BJ (cell line): Measurements from ENCODE around the gene COX20. TPM values are rescaled to one million over a fixed set of nuclear protein-coding genes. Genes with fewer than 3 reads are reported as not detected.

ENCODE experiments used
- CTCF ChIA-PET: fragments of 350-600 bp; formaldehyde crosslinking; extraction: SDS; loops from one replicate; lab custom pipeline; 2021; ENCODE audit warnings: antibody characterized with exemption, inconsistent platforms; lab: Yijun Ruan, JAX
- POLR2A ChIA-PET: fragments of 300-600 bp; sonication (Branson Sonifier 250); formaldehyde crosslinking; extraction: SDS; loops from one replicate; lab custom pipeline; 2021; ENCODE audit warnings: antibody characterized with exemption; lab: Charles Lee
- DNase-seq: peaks from one replicate; pipeline ENCODE4 v3.0.0-alpha.2; 2011; ENCODE audit warnings: low read depth
- H3K27me3 ChIP-seq: 2 replicates; pipeline ENCODE4 v1.6.0; 2011; ENCODE audit warnings: low read length; ENCODE audit not compliant: control insufficient read depth, insufficient read depth
- H3K36me3 ChIP-seq: 2 replicates; pipeline ENCODE4 v1.5.1; 2011; ENCODE audit warnings: low read length; ENCODE audit not compliant: control insufficient read depth, insufficient read depth
- H3K4me3 ChIP-seq: 2 replicates; pipeline ENCODE4 v1.5.1; 2011; ENCODE audit warnings: low read depth, mild to moderate bottlenecking, control low read depth, low read length
- CTCF ChIP-seq: IDR thresholded peaks from 2 replicates; pipeline ENCODE4 v1.5.1; 2011; ENCODE audit warnings: low read depth, mild to moderate bottlenecking, control low read depth, inconsistent platforms, low read length, moderate library complexity; ENCODE audit not compliant: insufficient read depth
- polyA plus RNA-seq: library from polyadenylated mRNA; depleted of rRNA; stranded (reverse); fragments of >200 nt; gene quantifications from 2 replicates; pipeline ENCODE4 v1.2.3, GENCODE V29; 2011

Gene COX20
- polyA plus RNA-seq, 1 experiment, result 12.1 TPM

GRCh38 chr1:244810221-244810620 is 25.2 kb upstream of the COX20 start:
- no peaks in the 10 kb centered on the region for H3K36me3 ChIP-seq
- H3K27me3 ChIP-seq, result peaks cover 5% of the 10 kb centered on the region; the same call in 1 of the 2 replicates
- ChIA-PET CTCF (no interaction called here), POLR2A (no interaction called here)
- DNase-seq, result no peak
- TF ChIP-seq CTCF, result no peak
- H3K4me3 ChIP-seq, result no peak overlapping the region

- POLR2A ChIA-PET, result no interaction called here
- Histone ChIP-seq H3K27me3 (peaks cover 5% of the 10 kb centered on the region), H3K36me3 (no peaks in the 10 kb centered on the region), H3K4me3 (no peak overlapping the region)
- no peak for DNase-seq
- CTCF ChIA-PET, result interaction anchor here (1.0 to 1.3 kb wide), 3 partner anchors 12 to 209 kb away, joined by 3 to 13 read pairs (median 5); no protein-coding TSS in a partner anchor
- TF ChIP-seq CTCF, result no peak
Measured at GRCh38 chr1:244813327-244813726, 22.1 kb upstream of the COX20 start.

- no peak for TF ChIP-seq CTCF
- H3K36me3 ChIP-seq, result no peaks in the 10 kb centered on the region
- peaks cover 5% of the 10 kb centered on the region for H3K27me3 ChIP-seq
- POLR2A ChIA-PET, result no interaction called here
- H3K4me3 ChIP-seq, result no peak overlapping the region
- CTCF ChIA-PET, result no interaction called here
- no peak for DNase-seq
Measured at GRCh38 chr1:244815600-244816099, 19.8 kb upstream of the COX20 start.

DNA sequence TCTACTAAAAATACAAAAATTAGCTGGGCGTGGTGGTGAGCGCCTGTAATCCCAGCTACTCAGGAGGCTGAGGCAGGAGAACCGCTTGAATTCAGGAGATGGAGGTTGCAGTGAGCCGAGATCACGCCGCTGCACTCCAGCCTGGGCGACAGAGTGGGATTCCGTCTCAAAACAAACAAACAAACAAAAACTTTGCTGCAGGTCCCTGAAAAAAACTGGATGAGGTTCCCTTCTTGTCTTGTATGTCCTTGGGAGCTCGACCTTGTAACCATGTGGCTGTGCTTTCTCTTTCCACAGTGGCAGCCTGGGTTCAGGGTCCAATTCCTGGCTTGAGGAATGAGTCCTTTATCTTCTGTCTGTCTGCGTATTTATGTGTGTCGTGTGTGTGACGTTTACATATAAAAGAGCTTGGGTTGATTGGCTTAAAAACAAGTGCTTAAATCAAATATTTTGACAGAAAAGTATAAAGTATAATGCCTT is 18.0 kb upstream of the COX20 start:
- H3K4me3 ChIP-seq, result no peak overlapping the region
- no peak for TF ChIP-seq CTCF
- ChIA-PET POLR2A (interaction anchor here (0.6 kb wide), 1 partner anchor 843 kb away, joined by 6 read pairs; no protein-coding TSS in a partner anchor), CTCF (no interaction called here)
- DNase-seq, result no peak
- no peaks in the 10 kb centered on the region for H3K36me3 ChIP-seq
- H3K27me3 ChIP-seq, result peaks cover 5% of the 10 kb centered on the region

DNA sequence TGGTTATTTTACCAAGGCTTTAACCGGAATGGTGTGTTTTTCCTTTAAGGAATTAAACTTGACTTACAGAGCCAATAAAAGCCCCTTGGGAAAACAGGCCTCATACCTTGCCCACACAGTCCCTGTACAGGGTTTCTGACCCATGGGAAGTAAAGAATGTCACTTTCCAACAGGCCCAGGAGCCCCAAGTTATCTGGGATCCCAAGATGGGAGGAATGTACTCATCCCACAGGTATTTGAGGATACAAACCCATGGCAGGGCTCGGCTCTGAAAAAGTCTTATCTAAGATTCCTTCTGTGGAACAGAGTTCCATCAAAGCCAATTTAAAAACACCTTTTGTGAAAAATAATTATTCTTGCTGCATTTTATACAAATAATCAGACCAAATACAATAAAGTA is 15.3 kb upstream of the COX20 start:
- Histone ChIP-seq H3K27me3 (no peaks in the 10 kb centered on the region; the same call in none of the 2 replicates), H3K36me3 (no peaks in the 10 kb centered on the region), H3K4me3 (no peak overlapping the region)
- ChIA-PET CTCF (no interaction called here), POLR2A (no interaction called here)
- DNase-seq, result no peak
- no peak for TF ChIP-seq CTCF
